NCI-H2081 (cell line): ENCODE data around the gene CFAP46.

Experiments used
- DNase-seq, 2 experiments: peaks; one replicate each; lab custom pipeline; 2025; lab: John Stamatoyannopoulos, UW

Gene CFAP46

DNA sequence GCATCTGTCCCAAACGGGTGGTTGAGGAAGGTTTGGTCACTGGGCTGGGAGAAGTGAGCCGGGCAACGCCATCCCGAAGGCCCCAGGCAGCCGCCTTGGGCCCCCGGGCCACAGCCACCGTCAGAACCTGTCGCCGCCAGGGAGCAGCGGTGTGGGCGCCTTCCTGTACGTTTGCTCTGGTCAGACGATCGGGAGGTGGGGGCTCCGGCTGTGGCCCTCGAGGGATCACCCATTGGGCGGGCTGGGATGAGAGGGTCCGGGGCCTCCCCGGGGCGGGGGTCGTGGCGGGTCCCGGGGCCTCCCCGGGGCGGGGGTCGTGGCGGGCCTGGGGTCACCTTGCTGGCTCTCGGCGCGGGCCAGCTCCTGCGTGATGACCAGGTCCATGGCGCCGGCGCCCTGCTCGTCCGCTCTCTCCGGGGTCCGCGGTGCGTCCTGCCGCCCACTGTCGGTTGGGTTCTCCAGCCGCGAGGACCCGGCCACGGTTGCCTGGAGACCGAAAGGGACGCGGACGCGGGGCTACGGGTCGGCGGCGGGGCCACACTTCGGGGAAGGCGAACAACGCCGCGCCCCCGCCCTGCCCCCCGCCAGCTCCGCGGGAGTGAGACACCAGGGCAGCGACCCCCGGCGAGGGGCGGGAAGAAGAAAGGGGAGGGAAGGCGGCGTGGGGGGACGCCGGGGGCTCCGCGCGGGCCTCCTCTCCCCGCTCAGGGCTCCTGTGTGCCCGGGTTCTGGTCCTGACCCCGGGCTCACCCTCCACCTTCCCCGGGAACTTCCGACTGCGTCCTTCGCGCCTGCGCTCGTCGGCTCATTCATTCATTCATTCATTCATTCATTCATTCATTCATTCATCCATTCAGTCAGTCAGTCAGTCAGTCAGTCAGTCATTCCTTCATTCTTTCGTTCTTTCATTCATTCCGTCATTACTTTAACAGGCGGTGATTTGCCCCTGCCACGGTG lies at the start of gene CFAP46:
Gene CFAP46, minus strand, starts transcription at position 470 of the 957 bp plus-strand sequence. Its CDS starts 86 bp downstream, at position 384.
- DNase-seq, result no peak

DNA sequence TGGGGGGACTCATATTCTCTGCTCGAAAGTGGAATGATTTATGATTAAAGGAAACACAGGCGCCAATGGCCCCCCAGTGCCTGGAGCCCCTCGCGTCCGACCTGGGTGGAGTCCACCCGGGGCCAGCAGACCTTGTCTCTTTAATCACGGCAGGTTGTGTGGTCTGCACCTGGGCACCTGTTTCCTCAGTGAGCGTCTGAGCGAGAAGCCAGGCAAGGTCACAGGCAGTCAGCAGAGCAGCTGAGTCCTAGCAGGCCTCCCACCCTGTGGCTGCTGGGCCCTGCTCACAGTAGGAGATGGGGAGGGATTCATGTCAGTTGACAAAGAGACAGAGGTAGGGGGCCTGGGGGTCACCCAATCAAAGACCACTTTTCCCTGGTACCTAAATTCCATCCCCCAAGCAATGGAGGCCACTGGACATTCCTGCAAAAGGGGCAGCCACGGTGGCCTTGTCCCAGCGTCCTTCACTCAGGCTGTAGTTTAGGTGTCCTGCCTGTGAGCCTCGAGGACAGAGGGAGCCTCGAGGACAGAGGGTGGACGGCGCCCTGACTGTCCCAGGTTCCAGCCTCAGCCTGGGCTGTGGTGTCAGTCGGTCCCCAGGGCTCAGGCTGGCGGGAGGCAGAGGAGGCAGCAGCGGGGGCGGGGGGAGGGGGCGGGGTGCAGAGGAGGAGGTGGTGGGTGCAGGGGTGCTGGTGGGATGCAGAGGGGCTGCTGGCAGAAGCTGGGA lies 49.5 kb upstream of the CFAP46 start:
- DNase-seq, result no peak

DNA sequence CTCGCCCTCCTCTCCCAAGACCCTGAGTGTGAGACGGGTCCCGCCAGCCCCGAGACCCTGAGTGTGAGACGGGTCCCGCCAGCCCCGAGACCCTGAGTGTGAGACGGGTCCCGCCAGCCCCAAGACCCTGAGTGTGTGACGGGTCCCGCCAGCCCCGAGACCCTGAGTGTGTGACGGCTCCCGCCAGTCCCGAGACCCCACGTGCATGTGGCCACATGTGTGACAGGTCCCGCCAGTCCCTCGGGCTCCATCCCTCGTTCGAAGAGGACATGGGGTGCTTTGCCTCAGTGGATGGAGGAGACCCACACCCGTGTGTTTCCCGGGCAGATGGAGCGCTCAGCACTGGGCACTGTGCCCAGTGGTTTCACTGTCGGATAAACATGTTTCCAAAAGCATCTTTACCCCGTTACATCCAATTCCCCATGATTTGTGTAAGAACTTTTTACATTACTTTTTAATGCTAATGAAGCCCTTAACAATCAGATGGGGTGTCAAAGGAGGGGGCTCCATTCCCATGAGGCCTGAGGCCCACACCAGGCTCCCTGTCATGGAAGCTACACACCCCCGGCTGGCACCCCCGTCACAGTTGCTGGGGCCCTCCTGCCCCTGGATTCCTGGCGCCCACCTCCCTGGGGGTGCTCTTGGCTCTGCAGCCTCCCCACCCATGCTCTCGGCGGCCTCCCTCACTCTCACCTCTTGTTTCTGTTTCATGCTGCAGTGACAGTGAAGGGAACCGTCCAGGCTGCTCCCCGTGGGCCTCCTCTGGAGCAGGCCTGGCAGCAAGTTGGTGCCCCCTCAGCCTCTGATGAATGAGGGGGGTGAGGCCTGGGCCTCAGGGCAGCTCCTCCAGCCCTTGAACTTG lies 48.5 kb upstream of the CFAP46 start:
- DNase-seq, result no peak

DNA sequence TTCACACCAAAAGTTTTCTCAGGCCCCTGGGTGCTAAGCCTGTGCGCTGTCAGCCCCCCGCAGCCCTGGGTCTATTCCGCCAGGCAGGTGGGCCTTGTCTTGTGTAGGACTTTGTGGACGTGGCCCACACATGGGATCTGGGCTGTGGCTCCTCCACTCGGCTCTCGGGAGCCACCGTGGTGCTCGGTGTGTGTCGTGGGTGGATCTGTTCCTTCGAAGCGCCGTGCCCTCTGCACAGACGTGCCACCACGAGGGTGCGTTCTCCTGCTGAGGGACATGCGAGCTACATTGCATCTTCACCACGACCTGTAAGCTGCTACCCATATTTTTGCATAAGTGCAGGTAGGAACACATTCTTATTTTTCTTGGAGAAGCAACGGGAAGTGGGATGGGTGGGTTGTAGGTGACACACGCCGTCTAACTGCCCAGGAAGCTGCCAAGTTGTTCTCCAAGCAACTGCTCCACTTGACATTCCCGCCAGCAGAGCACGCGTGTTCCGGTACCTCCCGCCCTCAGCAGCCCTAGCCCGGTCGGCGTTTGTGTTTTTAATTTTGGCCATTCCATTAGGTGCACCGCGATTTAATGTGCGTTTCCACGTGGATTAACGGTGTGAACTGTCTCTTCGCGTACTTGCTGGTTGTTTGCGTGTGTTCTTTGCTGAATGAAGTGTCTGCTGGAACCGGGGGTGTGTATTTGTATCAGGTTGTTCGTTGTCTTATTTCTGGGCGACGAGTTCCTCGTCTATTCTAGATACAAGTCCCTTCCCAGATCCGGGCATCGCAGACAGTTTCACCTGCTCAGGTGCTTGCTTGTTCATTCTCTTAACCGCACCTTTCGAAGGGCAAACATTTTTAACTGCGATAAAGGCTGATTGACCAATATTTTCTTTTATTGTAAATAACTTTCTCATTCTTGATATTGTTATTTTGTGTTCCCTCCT lies 47.4 kb upstream of the CFAP46 start:
- no peak for DNase-seq

DNA sequence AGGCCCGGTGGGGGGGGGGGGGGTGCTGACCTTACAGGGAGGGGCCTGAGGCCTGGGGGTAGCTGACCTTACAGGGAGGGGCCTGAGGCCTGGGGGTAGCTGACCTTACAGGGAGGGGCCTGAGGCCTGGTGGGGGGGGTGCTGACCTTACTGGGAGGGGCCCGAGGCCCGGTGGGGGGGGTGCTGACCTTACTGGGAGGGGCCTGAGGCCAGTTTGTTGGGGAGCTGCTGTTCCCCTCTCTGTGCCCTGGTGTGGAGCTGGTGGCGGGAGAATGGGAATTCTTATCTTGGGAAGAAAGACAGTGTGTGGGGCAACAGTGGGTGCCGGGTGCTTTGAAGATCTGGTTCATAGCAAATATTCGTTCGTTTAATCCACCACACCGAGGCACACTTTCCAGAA lies 46.6 kb upstream of the CFAP46 start:
- DNase-seq, result no peak

DNA sequence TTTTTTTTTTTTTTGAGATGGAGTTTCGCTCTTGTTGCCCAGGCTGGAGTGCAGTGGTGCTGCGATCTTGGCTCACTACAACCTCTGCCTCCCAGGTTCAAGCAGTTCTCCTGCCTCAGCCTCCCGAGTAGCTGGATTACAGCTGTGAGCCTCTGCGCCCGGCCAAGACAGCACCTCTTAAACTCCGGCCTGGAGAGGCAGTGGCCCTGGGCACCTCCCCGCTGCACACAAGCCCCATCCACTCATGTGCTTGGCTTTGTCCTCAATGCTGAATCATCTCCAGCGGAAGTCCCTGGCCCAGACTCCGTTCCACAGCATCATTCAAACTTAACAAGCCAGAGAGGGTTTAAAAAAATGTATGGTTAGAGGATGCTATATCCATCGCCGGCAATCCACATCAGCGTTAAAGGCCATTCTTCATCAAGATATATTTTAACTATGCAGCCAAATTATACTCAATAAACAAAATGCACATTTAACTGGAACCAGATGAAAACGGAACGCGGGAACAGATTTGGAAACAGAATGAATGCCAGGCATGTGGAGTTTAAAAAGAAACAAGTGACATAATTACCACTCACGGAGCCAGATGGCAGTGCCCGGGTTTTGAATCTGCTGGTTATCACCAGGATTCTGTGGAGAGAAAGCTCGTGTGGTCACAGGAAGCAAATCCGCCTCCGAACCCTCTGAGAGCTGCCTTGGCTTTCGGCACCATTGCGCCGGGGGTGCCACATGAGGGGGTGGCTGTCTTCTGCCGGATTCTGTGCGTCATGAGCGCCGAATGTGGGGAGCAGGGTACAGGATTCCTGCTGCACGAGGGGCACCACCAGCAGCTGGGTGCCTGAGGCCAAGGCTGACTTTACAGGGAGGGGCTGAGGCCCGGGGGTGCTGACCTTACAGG lies 45.6 kb upstream of the CFAP46 start:
- no peak for DNase-seq

DNA sequence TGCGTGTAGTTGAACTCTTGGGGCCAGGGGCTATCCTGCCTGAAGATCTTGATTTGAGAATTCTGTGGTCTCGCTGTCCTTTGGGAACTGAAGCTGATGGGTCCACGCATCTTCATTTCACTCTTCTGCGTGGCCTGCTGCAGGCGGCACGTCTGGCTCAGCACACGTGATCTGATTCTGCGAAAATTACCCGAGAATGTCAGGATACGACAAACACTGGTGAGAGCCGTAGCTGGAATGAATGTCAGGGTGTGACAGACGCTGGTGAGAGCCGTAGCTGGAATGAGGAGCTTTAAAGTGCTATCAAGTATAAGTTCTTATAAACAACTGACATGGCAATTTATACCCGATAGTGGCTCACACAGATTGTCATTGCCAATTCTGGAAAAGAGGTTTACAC lies 44.6 kb upstream of the CFAP46 start:
- no peak for DNase-seq

DNA sequence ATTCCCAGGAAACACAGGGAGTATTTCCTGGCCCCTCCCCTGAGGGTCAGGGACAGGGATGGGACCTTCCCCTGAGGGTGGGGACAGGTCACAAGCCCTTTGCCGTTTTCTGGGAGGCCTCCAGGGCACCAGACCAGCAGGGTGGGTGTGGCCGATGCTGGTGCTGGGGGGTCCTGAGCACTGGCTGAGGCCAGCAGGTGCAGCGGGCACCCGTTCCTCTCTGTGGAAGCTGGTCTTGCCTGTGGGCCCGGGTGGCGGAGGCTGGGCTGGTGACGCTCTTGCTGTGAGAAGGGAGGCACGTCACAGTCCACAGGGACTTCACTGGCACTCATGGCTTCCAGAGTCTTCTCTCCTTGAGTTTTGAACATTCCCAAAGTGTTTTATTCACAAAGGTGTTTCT lies 44.2 kb upstream of the CFAP46 start:
- DNase-seq, result no peak

DNA sequence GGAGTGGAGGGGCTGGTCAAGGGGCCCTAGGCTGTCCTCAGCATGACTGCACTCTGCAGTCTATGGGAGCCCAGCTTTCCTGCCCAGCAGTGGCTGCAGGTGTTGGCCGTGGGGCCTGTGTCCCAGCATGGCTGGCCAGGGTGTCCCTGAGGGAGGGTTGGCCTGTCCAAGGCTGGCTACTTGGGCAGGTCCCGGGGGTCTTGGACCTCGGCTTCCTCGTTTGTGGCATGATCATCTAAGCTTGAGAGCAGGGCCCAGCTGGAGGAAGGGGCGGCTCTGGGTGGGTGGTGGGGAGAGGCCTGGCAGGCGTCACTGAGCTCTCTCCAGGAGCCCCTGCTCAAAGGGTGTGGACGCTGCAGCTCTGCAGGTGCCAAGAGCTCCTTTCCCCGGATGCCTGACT lies 43.7 kb upstream of the CFAP46 start:
- DNase-seq, result no peak

DNA sequence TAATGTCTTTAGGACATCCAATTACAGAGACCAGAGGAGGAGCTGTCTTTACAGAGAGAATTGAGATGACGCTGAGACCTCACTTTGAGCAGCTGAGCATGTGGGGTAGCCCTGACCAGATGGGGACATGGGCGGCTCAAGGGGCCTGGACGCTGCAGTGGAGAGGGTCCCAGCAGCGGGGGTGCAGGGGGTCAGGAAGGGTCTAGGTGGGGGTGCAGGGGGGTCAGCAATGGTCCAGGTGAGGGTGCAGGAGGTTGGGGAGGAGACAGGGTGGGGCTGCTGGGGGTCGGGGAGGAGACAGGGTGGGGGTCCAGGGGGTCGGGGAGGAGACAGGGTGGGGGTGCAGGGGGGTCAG lies 43.2 kb upstream of the CFAP46 start:
- DNase-seq, result no peak

DNA sequence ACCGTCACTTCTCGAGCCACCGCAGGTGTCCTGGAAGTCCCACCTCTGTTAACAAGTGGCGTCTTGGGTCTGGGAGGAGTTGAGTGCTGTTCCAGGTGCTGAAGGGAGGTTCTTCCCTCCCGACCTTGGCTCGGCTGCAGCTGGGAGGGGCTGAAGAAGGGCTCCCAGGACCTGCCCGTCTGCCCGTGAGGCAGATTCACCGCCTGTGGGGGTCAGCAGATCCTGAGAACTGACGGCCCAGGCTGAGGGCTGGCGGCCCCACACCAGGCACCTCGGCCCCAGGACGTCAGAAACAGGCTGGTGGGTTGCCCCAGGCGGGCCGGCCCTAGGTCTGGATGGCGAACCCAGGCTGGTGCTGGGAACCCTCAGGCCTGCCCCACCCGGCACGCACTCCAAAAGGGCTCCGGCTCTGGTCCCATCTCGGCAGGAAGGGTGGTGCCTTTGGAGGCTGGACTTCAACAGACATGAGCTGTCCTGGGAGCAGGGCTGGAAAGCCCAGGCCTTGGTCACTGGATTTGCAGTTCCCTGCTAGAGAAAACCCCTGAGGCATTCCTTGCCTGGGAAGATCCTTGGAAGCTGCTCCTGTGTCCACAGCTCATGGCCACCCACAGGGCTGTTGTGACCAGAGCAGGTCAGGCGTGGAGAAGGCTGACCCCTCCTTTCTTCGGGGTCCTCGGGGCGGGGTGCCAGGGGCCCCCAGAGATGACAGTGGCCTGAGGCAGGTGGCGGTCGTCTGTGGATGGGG lies 42.6 kb upstream of the CFAP46 start:
- no peak for DNase-seq

DNA sequence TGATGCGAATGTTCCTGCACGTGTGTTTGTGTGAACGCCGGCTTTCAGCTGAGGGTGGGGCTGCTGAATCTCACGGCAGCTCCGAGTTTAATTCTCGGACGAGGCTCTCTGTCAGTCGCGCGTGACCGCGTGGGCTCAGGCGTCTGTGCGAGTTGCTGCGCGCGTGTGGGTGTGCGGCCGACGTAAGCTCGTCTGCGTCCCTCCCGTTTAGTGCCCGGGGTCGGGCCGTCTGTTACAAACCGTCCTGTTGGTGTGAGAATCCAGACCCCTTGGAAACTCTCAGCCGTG lies 41.6 kb upstream of the CFAP46 start:
- no peak for DNase-seq

DNA sequence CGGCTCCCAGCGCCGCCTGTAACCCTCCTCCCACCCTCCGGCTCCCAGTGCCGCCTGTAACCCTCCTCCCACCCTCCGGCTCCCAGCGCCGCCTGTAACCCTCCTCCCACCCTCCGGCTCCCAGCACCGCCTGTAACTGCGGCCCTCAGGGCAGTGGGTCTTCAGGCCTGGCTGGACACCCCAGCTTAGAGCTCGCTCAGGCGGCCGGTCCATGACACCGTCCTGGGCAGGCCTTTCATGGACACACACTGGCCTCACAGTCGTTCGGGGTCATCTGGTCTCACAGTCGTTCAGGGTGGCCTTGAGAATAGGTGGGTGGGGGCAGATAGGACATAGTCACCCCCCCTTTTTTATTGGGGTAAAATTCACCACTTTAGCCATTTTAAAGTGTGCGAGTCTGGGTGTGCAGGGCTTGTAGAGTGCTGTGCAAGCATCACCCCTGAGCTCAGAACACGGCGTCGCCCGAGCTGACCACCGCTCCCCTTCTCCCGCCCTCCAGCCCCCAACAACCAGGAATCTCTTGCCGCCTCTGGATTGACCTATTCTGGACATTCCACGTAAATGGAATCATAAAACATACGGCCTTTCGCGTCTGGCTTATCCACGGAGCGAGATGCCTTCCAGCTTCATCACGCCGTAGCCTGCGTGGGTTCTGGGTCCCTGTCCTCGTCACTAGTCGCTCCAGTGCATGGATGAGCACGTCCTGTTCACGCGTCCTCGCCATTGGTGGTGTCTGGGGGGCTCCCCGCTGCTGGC lies 41.1 kb upstream of the CFAP46 start:
- no peak for DNase-seq

DNA sequence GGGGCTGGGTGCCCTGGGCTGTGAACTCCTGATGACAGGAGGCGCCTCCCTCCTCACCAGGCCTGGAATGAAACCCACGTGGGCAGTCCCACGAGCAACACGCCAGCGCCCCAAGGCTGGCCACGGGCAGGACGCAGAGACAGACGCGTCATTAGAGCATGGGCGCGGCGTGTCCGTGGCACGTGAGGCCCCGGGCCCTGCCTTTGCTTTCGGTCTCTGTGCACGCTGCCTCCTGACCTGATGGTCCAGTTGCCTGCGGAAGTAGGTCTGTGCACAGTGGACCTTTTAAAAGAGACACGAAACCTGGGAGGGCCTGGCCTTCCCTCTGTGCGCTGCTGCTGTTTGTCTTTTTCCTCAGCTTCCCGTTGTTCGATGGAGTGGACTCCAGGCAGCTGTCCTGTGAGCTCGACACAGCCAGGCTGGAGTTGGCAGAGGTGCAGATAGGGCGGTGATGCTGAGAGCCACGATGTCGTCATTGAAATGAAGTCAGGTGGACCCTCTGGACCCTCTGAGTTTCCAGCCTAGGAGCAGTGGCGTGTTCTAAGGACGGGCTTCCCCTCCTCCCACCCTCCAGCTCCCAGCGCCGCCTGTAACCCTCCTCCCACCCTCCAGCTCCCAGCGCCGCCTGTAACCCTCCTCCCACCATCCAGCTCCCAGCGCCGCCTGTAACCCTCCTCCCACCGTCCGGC lies 40.1 kb upstream of the CFAP46 start:
- no peak for DNase-seq

DNA sequence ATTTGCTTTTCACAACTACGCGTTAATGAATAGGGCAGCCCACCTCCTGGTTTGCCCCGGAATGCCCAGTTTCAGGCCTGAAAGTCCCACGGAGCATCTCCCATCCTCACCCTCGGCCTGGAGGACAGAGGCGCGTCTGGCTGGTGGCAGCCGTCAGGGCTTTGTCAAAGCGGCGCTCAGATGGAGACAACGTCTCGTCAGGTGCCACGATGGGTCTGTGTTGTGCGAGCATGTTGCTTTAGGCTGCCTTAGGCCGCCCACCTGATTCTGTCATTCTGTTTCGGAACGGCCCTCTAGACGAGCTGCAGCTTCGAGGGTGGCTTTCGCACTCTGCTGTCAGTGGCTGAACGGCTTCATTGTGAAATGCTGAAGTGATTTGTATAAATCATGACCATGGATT lies 39.4 kb upstream of the CFAP46 start:
- DNase-seq, result no peak

DNA sequence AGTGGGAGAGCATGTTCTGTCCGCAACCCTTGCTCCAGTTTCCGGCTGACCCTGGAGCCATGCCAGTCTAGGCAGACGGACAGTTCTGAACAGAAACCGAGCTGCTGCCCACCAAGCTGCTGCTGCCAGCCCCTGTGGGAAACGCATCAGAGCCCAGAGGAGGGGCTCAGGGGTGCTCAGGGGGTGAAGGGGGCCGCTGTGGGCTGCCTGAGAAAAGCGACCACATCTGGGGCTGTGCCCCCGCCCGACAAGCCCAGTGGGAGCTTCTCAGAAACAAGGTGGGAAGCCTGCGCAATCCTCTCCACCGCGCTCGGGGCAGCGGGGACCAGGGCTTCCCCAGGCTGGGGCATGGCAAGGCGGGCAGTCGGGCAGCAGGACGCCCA lies 38.8 kb upstream of the CFAP46 start:
- no peak for DNase-seq

DNA sequence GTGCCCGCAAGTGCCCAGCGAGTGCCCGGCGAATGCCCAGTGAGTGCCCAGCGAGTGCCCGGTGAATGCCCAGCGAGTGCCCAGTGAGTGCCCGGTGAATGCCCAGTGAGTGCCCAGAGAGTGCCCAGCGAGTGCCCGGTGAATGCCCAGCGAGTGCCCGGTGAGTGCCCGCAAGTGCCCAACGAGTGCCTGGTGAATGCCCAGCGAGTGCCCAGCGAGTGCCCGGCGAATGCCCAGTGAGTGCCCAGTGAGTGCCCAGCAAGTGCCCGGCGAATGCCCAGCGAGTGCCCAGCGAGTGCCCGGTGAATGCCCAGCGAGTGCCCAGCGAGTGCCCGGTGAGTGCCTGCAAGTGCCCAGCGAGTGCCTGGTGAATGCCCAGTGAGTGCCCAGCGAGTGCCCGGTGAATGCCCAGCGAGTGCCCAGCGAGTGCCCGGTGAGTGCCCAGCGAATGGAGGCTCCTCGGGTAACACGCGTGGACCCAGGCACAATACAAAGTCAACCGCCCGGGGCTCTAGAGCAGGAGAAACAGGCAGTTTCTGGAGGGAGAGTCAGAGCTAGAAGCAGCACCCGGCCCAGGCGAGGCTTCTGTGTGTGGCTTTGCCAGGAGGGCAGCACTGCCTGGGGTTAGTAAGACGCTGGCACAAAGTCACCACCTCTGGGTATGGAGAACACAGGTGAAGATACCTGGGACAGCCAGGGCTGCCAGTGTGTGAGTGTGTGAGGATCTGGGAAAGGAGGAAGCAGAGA lies 38.2 kb upstream of the CFAP46 start:
- no peak for DNase-seq
